ENCODE results near the gene TAF6. TPM values are rescaled to one million over a fixed set of nuclear protein-coding genes. Genes with fewer than 3 reads are reported as not detected.

The TAF6 gene
- total and polyA plus RNA-seq, 9 of the 15 experiments (the other 6 are each of a cell fraction or from before 2014, with no cell fraction given): 0.78 to 78.7 (median 21.3) TPM

DNA sequence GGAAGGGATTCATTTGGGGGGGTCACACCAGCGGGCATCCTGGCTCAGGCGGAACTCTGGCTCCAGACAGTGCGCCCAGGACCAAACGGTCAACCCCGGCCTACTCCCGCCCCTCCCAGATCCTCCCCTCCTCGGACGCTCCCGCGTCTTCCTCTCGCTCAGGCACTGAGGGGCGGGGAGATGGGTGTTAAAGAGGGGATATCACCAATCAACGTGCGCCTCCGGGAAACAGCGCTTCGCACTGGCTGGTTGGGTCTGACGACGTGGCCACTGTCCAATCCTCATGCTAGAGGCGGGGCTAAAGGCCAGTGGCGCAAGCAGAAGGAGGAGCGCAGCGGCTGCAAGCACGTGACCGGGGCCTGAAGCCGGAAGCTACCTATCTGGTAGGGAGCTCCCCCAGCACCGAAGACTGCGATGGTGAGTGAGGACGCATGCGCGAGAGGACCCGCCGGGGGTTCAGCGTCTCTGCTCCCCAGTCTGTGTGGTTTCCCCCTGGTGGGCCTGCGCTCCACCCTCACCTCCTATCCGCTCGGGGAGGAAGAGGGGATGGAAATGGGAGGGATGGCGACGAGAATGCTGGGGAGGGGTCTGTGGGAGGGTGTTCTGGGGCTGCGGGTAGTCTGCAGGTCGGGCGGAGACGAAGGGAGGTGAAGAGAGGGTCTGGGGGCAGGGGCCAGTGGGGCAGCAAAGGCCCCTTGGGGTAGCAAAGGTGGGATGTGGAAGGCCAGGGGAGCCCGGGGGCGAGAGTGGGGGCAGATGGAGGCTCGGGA lies 29.6 kb upstream of the TAF6 start, which contains the start of gene LAMTOR4:
Gene LAMTOR4 (plus strand): TSS at position 360 of the 770 bp plus-strand sequence. CDS start 55 bp downstream, at position 415.
- intact Hi-C loops (cut with micrococcal nuclease) (loop anchor here (1.0 kb wide), 1 partner anchor 42 kb away; no protein-coding TSS in a partner anchor), in situ Hi-C loops (cut with MboI) (no loop called here)
- DNase-seq (ENCODE audit: extremely low read depth in 1 of 4, low spot score in 3 of 4): peak; percentile 99 to 100 (median 100)
- Histone ChIP-seq H3K4me2 (ENCODE audit: insufficient read depth, low read length) (peak within 1 kb of the TSS; percentile 95), H2AFZ (ENCODE audit: low read depth, low read length) (peak within 1 kb of the TSS; percentile 98), H3K9ac (ENCODE audit: insufficient read depth in 1 of 2, low read depth in 2 of 2, low read length in 2 of 2) (peak within 1 kb of the TSS; percentile 77 to 93), H3K4me1 (replicated peaks in 1 of 2; ENCODE audit: control insufficient read depth in 2 of 2, insufficient read depth in 2 of 2, low read length in 2 of 2) (peaks cover 14 to 37% of the 10 kb centered on the region in 2 experiments; a peak in 4 of 5 replicates), H3K9me1 (ENCODE audit: control insufficient read depth, insufficient read depth, low read length) (no peaks in the 10 kb centered on the region), H3K27me3 (ENCODE audit: control insufficient read depth in 2 of 2, insufficient read depth in 2 of 2, low read length in 2 of 2) (no peaks in the 10 kb centered on the region), H3K27ac (ENCODE audit: extremely low read depth, low read depth, low read length) (peak within 1 kb of the TSS; percentile 68), H3K79me2 (ENCODE audit: control insufficient read depth, insufficient read depth, low read length) (peaks cover 18% of the 10 kb centered on the region), H3K4me3 (peak within 1 kb of the TSS; percentile 87), H3K36me3 (ENCODE audit: control insufficient read depth, insufficient read depth, low read length) (peaks cover 31% of the 10 kb centered on the region; the same call in 2 of the 3 replicates), H4K20me1 (replicated peaks; ENCODE audit: control insufficient read depth, insufficient read depth, low read length) (no peaks in the 10 kb centered on the region), H3K9me3 (replicated peaks; ENCODE audit: control insufficient read depth, insufficient read depth, low read depth, low read length) (no peaks in the 10 kb centered on the region)
- CTCF ChIA-PET (ENCODE audit: low intra/inter-chr PET ratio): no interaction called here
- peak; percentile 99 for ATAC-seq
- POLR2A ChIA-PET: interaction anchor here (0.6 to 1.6 kb wide), 13 partner anchors 8 to 371 kb away, joined by 3 to 13 read pairs (median 3); partner anchors contain the start of genes AP4M1, COPS6 and MCM7
- FAIRE-seq: peak; percentile 100
- no TSS peak for BruUV-seq (replicated peaks)
- WGBS (ENCODE audit: insufficient coverage, low coverage, missing lambda C conversion rate): 1% methylated on average over 43 of the region's 46 CpGs
- TF ChIP-seq, protein P1, sequence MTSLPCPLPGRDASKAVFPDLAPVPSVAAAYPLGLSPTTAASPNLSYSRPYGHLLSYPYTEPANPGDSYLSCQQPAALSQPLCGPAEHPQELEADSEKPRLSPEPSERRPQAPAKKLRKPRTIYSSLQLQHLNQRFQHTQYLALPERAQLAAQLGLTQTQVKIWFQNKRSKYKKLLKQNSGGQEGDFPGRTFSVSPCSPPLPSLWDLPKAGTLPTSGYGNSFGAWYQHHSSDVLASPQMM (CRISPR knock-in tag; IDR thresholded peaks at IDR 0.05): no peak
- TF ChIP-seq POLR3A (IDR thresholded peaks at IDR 0.05; ENCODE audit: borderline replicate concordance, extremely low read depth, insufficient read depth, insufficient read length) (no peak), C11orf30 (IDR thresholded peaks at IDR 0.05; ENCODE audit: low read depth) (no peak; the same call in 1 of the 2 replicates), CC2D1A (IDR thresholded peaks at IDR 0.05) (no peak), E2F3 (CRISPR knock-in tag; IDR thresholded peaks at IDR 0.05) (peak; percentile 73; the same call in 1 of the 2 replicates), ZBED1 (IDR thresholded peaks at IDR 0.05) (peak; percentile 61; the same call in 1 of the 2 replicates), NELFE (IDR thresholded peaks at IDR 0.05; ENCODE audit: insufficient read depth, insufficient read length) (no peak), RHOXF2B (CRISPR knock-in tag; conservative IDR thresholded peaks at IDR 0.05) (0 out of 2 replicates have a peak, but pooled peaks have one; percentile 43)
- TF ChIP-seq, protein P2, sequence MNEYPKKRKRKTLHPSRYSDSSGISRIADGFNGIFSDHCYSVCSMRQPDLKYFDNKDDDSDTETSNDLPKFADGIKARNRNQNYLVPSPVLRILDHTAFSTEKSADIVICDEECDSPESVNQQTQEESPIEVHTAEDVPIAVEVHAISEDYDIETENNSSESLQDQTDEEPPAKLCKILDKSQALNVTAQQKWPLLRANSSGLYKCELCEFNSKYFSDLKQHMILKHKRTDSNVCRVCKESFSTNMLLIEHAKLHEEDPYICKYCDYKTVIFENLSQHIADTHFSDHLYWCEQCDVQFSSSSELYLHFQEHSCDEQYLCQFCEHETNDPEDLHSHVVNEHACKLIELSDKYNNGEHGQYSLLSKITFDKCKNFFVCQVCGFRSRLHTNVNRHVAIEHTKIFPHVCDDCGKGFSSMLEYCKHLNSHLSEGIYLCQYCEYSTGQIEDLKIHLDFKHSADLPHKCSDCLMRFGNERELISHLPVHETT (CRISPR knock-in tag; conservative IDR thresholded peaks at IDR 0.05 in 1 of 2, IDR thresholded peaks at IDR 0.05 in 1 of 2): no peak
- TF ChIP-seq, protein P3, sequence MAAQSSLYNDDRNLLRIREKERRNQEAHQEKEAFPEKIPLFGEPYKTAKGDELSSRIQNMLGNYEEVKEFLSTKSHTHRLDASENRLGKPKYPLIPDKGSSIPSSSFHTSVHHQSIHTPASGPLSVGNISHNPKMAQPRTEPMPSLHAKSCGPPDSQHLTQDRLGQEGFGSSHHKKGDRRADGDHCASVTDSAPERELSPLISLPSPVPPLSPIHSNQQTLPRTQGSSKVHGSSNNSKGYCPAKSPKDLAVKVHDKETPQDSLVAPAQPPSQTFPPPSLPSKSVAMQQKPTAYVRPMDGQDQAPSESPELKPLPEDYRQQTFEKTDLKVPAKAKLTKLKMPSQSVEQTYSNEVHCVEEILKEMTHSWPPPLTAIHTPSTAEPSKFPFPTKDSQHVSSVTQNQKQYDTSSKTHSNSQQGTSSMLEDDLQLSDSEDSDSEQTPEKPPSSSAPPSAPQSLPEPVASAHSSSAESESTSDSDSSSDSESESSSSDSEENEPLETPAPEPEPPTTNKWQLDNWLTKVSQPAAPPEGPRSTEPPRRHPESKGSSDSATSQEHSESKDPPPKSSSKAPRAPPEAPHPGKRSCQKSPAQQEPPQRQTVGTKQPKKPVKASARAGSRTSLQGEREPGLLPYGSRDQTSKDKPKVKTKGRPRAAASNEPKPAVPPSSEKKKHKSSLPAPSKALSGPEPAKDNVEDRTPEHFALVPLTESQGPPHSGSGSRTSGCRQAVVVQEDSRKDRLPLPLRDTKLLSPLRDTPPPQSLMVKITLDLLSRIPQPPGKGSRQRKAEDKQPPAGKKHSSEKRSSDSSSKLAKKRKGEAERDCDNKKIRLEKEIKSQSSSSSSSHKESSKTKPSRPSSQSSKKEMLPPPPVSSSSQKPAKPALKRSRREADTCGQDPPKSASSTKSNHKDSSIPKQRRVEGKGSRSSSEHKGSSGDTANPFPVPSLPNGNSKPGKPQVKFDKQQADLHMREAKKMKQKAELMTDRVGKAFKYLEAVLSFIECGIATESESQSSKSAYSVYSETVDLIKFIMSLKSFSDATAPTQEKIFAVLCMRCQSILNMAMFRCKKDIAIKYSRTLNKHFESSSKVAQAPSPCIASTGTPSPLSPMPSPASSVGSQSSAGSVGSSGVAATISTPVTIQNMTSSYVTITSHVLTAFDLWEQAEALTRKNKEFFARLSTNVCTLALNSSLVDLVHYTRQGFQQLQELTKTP (IDR thresholded peaks at IDR 0.05; ENCODE audit: low read depth in 1 of 2, partially characterized antibody in 2 of 2): peak in 1 of 2 experiments; percentile 37
- TF ChIP-seq, protein P4, sequence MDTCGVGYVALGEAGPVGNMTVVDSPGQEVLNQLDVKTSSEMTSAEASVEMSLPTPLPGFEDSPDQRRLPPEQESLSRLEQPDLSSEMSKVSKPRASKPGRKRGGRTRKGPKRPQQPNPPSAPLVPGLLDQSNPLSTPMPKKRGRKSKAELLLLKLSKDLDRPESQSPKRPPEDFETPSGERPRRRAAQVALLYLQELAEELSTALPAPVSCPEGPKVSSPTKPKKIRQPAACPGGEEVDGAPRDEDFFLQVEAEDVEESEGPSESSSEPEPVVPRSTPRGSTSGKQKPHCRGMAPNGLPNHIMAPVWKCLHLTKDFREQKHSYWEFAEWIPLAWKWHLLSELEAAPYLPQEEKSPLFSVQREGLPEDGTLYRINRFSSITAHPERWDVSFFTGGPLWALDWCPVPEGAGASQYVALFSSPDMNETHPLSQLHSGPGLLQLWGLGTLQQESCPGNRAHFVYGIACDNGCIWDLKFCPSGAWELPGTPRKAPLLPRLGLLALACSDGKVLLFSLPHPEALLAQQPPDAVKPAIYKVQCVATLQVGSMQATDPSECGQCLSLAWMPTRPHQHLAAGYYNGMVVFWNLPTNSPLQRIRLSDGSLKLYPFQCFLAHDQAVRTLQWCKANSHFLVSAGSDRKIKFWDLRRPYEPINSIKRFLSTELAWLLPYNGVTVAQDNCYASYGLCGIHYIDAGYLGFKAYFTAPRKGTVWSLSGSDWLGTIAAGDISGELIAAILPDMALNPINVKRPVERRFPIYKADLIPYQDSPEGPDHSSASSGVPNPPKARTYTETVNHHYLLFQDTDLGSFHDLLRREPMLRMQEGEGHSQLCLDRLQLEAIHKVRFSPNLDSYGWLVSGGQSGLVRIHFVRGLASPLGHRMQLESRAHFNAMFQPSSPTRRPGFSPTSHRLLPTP (IDR thresholded peaks at IDR 0.05; ENCODE audit: borderline replicate concordance, extremely low read depth, insufficient read length): no peak

Data from K562 (cell line).